A673 (cell line): ENCODE data around the gene ABCF1. TPM values are rescaled to one million over a fixed set of nuclear protein-coding genes. Genes with fewer than 3 reads are reported as not detected.
"Not testable (repeated sequence)": the region's sequence is repeated elsewhere in the genome, so short reads cannot be mapped to it uniquely, and the experiment has no call there.

Source experiments
- Bru-seq: library from RNA; stranded (reverse); fragments of 400-500 nt; gene quantifications from one replicate; lab custom pipeline; 2021; lab: Mats Ljungman, UMichigan
- BruChase-seq, 2 experiments: library from RNA; stranded (reverse); fragments of 400-500 nt; gene quantifications; one replicate each; lab custom pipeline; 2021; lab: Mats Ljungman, UMichigan
- BruUV-seq: library from RNA; stranded (reverse); fragments of 400-500 nt; replicated peaks from 2 replicates; lab custom pipeline; 2021; lab: Mats Ljungman, UMichigan
- CTCF ChIA-PET: fragments of 300-600 bp; sonication (Branson Sonifier 250); formaldehyde crosslinking; loops from one replicate; lab custom pipeline; 2022; ENCODE audit warnings: antibody characterized with exemption; lab: Charles Lee
- POLR2A ChIA-PET: fragments of 300-600 bp; sonication (Branson Sonifier 250); formaldehyde crosslinking; loops from one replicate; lab custom pipeline; 2022; ENCODE audit warnings: antibody characterized with exemption; ENCODE audit not compliant: low non-redundant PET; lab: Charles Lee
- DNase-seq: peaks from one replicate; pipeline ENCODE4 v3.0.0-alpha.2; 2015; ENCODE audit warnings: low spot score
- H3K27ac ChIP-seq: fragments of 200-600 bp; sonication (generic); 2 replicates; pipeline ENCODE4 v1.5.1; 2016; ENCODE audit warnings: mixed run types, low read depth, mild to moderate bottlenecking, mixed read lengths, antibody characterized with exemption, low read length; ENCODE audit not compliant: poor library complexity, severe bottlenecking
- H3K27me3 ChIP-seq: fragments of 200-600 bp; sonication (generic); replicated peaks from 2 replicates; pipeline ENCODE4 v1.6.1; 2017; ENCODE audit warnings: mixed run types, low read depth, mild to moderate bottlenecking, mixed read lengths, antibody characterized with exemption, low read length; ENCODE audit not compliant: insufficient read depth, poor library complexity
- H3K36me3 ChIP-seq: fragments of 200-600 bp; sonication (generic); 2 replicates; pipeline ENCODE4 v1.6.1; 2016; ENCODE audit warnings: mixed run types, mild to moderate bottlenecking, mixed read lengths, antibody characterized with exemption, low read length; ENCODE audit not compliant: insufficient read depth, poor library complexity, severe bottlenecking
- H3K4me1 ChIP-seq: fragments of 200-600 bp; sonication (generic); 2 replicates; pipeline ENCODE4 v1.6.1; 2017; ENCODE audit warnings: mixed run types, mild to moderate bottlenecking, mixed read lengths, antibody characterized with exemption, low read length; ENCODE audit not compliant: insufficient read depth, poor library complexity, severe bottlenecking
- H3K4me3 ChIP-seq: fragments of 200-600 bp; sonication (generic); 2 replicates; pipeline ENCODE4 v1.5.1; 2016; ENCODE audit warnings: low read depth, mixed run types, mild to moderate bottlenecking, mixed read lengths, low read length; ENCODE audit not compliant: poor library complexity, severe bottlenecking
- H3K9me3 ChIP-seq: fragments of 200-600 bp; sonication (generic); 2 replicates; pipeline ENCODE4 v1.6.1; 2016; ENCODE audit warnings: mixed run types, low read depth, mild to moderate bottlenecking, mixed read lengths, antibody characterized with exemption, low read length; ENCODE audit not compliant: poor library complexity, severe bottlenecking
- EZH2 ChIP-seq: fragments of 200-600 bp; sonication (generic); IDR thresholded peaks from 2 replicates; pipeline ENCODE4 v1.6.1; 2017; ENCODE audit warnings: borderline replicate concordance, low read depth, mild to moderate bottlenecking, mixed read lengths, antibody characterized with exemption, low read length; ENCODE audit not compliant: poor library complexity, severe bottlenecking
- intact Hi-C: fragments of 100-400 bp; cut with micrococcal nuclease; formaldehyde crosslinking; loops from one replicate; pipeline ENCODE4 v1.10.0; 2022; ENCODE audit not compliant: unreplicated experiment
- long read RNA-seq: library from polyadenylated mRNA; stranded (forward); transcript quantifications from one replicate; pipeline ENCODE4 v2.0.0, GENCODE V29; 2022
- total RNA-seq: library from RNA; stranded (reverse); gene quantifications from 2 replicates; pipeline ENCODE4 v1.2.3, GENCODE V29; 2021
- TF ChIP-seq, protein P1 (sequence below): fragments of 300-800, 200-600 bp; sonication (generic); conservative IDR thresholded peaks from 2 replicates; pipeline ENCODE4 v1.5.1; 2017; ENCODE audit warnings: low read depth, mild to moderate bottlenecking, antibody characterized with exemption, low read length, moderate library complexity, mixed read lengths

Gene ABCF1
- total RNA-seq = 109 and 119 TPM in 2 replicates
- percentile 91 among the genes with signal in this experiment for Bru-seq, nascent RNA
- percentile 93 among the genes with signal in this experiment for BruChase-seq, experiment 1, labeled RNA remaining after a 2-hour chase
- BruChase-seq, experiment 2, labeled RNA remaining after a 6-hour chase = percentile 98 among the genes with signal in this experiment
- long read RNA-seq, transcript ABCF1-201 (25 exons, 3,481 nt) = major isoform, 54 of 208 reads
- long read RNA-seq, partial matches to known transcripts = 44 of 208 reads
- long read RNA-seq, other reads (novel, unspliced or antisense) = 108 of 208 reads

DNA sequence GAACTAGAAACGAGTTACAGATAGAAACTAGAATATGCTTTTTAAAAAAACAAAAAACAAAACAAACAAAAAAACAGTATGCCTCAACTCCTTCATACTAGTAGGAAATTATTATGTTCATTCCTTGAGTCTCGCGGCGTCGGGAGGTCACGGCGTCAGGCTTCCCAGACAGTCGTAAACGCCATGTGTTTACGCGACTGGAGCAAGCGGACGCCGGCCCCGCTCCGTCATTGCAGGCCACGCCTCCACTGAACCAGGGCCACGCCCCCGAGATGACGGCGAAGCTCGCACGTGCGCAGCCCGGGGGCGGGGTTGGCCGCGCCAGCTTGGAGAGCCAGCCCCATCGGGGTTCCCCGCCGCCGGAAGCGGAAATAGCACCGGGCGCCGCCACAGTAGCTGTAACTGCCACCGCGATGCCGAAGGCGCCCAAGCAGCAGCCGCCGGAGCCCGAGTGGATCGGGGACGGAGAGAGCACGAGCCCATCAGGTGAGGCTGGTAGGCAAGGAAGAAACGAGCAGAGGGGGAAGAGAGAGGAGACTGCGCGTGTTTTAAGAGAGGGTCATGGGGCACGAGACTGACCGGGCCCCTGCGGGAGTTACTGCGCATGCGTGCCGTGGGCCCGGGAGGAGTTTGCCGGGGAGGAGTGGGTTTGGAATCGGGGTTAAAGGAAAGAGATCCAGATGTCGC, at the start of gene ABCF1:
TSS of gene ABCF1 (plus strand) at position 368 of the 687 bp plus-strand sequence. CDS start at position 414, 46 bp downstream.
- Histone ChIP-seq H3K36me3 (peaks cover 6% of the 10 kb centered on the region), H3K9me3 (no peaks in the 10 kb centered on the region), H3K4me3 (peak within 1 kb of the TSS; percentile 65), H3K27ac (peak within 1 kb of the TSS; percentile 88), H3K4me1 (peaks cover 32% of the 10 kb centered on the region), H3K27me3 (no peaks in the 10 kb centered on the region)
- BruUV-seq = no TSS peak
- TF ChIP-seq EZH2 = no peak
- TF ChIP-seq, protein P1, sequence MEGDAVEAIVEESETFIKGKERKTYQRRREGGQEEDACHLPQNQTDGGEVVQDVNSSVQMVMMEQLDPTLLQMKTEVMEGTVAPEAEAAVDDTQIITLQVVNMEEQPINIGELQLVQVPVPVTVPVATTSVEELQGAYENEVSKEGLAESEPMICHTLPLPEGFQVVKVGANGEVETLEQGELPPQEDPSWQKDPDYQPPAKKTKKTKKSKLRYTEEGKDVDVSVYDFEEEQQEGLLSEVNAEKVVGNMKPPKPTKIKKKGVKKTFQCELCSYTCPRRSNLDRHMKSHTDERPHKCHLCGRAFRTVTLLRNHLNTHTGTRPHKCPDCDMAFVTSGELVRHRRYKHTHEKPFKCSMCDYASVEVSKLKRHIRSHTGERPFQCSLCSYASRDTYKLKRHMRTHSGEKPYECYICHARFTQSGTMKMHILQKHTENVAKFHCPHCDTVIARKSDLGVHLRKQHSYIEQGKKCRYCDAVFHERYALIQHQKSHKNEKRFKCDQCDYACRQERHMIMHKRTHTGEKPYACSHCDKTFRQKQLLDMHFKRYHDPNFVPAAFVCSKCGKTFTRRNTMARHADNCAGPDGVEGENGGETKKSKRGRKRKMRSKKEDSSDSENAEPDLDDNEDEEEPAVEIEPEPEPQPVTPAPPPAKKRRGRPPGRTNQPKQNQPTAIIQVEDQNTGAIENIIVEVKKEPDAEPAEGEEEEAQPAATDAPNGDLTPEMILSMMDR = no peak
- intact Hi-C loops = loop anchor here (1.0 kb wide), 1 partner anchor 14 kb away; the partner anchor contains the start of gene PRR3
- DNase-seq = peak; percentile 98
- ChIA-PET POLR2A (interaction anchor here (0.5 to 1.1 kb wide), 2 partner anchors 25 to 149 kb away, joined by 4 to 11 read pairs; no protein-coding TSS in a partner anchor), CTCF (interaction anchor here (0.9 kb wide), 1 partner anchor 26 kb away, joined by 3 read pairs; no protein-coding TSS in a partner anchor)

DNA sequence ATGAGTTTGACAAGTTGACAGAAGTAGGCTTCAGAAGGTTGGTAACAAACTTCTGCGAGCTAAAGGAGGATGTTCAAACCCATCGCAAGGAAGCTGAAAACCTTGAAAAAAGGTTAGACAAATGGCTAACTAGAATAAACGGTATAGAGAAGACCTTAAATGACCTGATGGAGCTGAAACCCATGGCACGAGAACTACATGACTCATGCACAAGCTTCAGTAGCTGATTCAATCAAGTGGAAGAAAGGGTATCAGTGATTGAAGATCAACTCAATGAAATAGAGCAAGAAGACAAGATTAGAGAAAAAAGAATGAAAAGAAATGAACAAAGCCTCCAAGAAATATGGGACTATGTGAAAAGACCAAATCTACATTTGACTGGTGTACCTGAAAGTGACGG, 49.3 kb upstream of the ABCF1 start:
- H3K4me3 ChIP-seq, POLR2A ChIA-PET, BruUV-seq, H3K36me3 ChIP-seq, H3K9me3 ChIP-seq, H3K27me3 ChIP-seq, intact Hi-C loops, H3K27ac ChIP-seq, H3K4me1 ChIP-seq, DNase-seq: not testable (repeated sequence)
- CTCF ChIA-PET = interaction anchor here (0.6 kb wide), 1 partner anchor 9 kb away, joined by 5 read pairs; no protein-coding TSS in a partner anchor

DNA sequence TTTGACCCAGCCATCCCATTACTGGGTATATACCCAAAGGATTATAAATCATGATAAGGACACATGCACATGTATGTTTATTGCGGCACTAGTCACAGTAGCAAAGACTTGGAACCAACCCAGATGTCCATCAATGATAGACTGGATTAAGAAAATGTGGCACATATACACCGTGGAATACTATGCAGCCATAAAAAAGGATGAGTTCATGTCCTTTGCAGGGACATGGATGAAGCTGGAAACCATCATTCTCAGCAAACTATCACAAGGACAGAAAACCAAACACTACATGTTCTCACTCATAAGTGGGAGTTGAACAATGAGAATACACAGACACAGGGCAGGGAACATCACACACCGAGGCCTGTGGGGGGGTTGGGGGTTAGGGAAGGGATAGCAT, 44.8 kb upstream of the ABCF1 start:
- H3K4me1 ChIP-seq, H3K36me3 ChIP-seq, BruUV-seq, intact Hi-C loops, H3K4me3 ChIP-seq, DNase-seq, CTCF ChIA-PET, POLR2A ChIA-PET, H3K27me3 ChIP-seq, H3K9me3 ChIP-seq, H3K27ac ChIP-seq: not testable (repeated sequence)

DNA sequence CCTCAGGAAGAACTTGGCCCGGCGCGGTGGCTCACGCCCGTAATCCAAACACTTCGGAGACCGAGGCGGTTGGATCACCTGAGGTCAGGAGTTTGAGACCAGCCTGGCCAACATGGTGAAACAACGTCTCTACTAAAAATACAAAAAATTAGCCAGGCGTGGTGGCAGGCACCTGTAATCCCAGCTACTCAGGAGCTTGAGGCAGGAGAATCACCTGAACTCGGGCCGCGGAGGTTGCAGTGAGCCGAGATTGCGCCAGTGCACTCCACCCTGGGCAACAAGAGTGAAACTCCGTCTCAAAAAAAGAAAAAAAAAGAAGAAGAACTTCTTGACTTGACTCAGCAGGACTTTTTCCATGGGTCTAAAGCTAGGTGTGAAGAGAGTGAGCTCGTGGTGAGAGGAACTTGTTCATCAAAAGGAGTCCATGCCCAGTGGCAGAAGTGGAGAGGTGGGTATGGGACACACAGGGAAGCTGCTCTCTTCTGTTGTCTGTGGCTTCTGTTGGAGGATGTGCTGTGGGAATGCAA, 41.8 kb upstream of the ABCF1 start:
- BruUV-seq, H3K27me3 ChIP-seq, intact Hi-C loops, H3K4me1 ChIP-seq, H3K36me3 ChIP-seq, H3K27ac ChIP-seq, H3K4me3 ChIP-seq, DNase-seq, H3K9me3 ChIP-seq: not testable (repeated sequence)
- ChIA-PET POLR2A (interaction anchor here (0.7 kb wide), 1 partner anchor 62 kb away, joined by 5 read pairs; no protein-coding TSS in a partner anchor), CTCF (interaction anchor here (1.2 kb wide), 1 partner anchor 12 kb away, joined by 5 read pairs; no protein-coding TSS in a partner anchor)
